RWPE2 (cell line): Measurements from ENCODE around the gene A1BG.

ENCODE experiments used
- ATAC-seq: fragments of 200-7000 bp; cut with Tn5 transposase; 3 replicates; pipeline ENCODE4 v1.9.1; 2021; ENCODE audit warnings: low read depth
- DNase-seq: peaks from one replicate; pipeline ENCODE4 v3.0.0-alpha.2; 2020; ENCODE audit warnings: low spot score
- H3K27ac ChIP-seq: fragments of 450-650 bp; 2 replicates; pipeline ENCODE4 v1.5.1; 2017; ENCODE audit warnings: mild to moderate bottlenecking; ENCODE audit not compliant: poor library complexity, severe bottlenecking
- H3K27me3 ChIP-seq: fragments of 250-450 bp; sonication (Bioruptor Pico); 2 replicates; pipeline ENCODE4 v1.5.1; 2021; ENCODE audit warnings: mild to moderate bottlenecking, moderate library complexity; ENCODE audit not compliant: insufficient read depth, poor library complexity, severe bottlenecking
- H3K36me3 ChIP-seq: fragments of 250-450 bp; sonication (Bioruptor Pico); 2 replicates; pipeline ENCODE4 v1.5.1; 2020; ENCODE audit warnings: low read depth, mild to moderate bottlenecking, moderate library complexity
- H3K4me1 ChIP-seq: fragments of 250-450 bp; sonication (Bioruptor Pico); 2 replicates; pipeline ENCODE4 v1.5.1; 2021; ENCODE audit warnings: mild to moderate bottlenecking, moderate library complexity; ENCODE audit not compliant: insufficient read depth, poor library complexity, severe bottlenecking
- H3K4me3 ChIP-seq: fragments of 250-450 bp; sonication (Bioruptor Pico); 2 replicates; pipeline ENCODE4 v1.5.1; 2021; ENCODE audit warnings: mild to moderate bottlenecking, moderate library complexity; ENCODE audit not compliant: severe bottlenecking
- H3K9me3 ChIP-seq: fragments of 250-450 bp; sonication (Bioruptor Pico); 2 replicates; pipeline ENCODE4 v1.5.1; 2021; ENCODE audit warnings: mild to moderate bottlenecking, moderate library complexity; ENCODE audit not compliant: severe bottlenecking
- CTCF ChIP-seq: fragments of 450-650 bp; IDR thresholded peaks from one replicate; pipeline ENCODE4 v1.5.1; 2017; ENCODE audit warnings: mild to moderate bottlenecking, moderate library complexity; ENCODE audit not compliant: poor library complexity, severe bottlenecking

The A1BG gene

DNA sequence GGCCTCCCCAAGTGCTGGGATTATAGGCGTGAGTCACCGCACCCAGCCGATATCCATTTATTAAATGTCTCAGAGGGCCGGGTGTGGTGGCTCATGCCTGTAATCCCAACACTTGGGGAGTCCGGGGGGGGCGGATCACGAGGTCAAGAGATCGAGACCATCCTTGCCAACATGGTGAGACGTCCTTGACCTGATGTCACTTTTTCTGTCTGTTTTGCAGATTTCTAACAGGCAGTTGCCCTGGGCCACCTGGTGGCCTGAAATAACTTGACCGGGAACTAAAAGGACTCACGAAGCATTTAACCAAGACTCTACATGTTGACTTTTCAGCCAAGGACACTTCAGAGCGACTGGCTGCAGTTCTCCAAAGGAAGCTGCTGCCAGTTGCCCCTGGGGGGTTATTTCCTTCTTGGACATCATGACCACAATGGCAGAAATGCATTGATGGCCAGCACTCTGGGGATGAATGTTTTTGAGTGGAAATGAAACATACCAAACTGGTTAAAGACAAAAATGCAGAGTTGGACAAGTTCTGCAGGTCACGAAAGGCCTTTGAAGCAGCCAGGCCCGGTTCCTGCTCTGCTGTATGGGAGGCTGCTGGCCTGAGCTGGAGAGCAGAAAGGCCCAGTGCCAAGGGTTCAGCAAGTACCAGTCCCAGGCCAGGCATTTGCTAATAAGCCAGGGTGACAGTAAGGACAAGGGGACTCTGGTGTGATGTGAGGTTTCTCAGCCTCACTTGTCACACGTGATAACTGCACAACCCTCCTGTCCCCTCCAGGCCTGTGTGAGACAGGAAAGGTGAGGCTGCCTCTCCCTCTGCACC is 19.2 kb upstream of the A1BG start:
- no peak for ATAC-seq
- TF ChIP-seq CTCF: no peak
- no peaks in the 10 kb centered on the region for H3K27me3 ChIP-seq
- H3K9me3 ChIP-seq: no peaks in the 10 kb centered on the region
- DNase-seq: no peak
- no peaks in the 10 kb centered on the region for H3K4me1 ChIP-seq
- no peak overlapping the region for H3K27ac ChIP-seq
- no peak overlapping the region for H3K4me3 ChIP-seq
- no peaks in the 10 kb centered on the region for H3K36me3 ChIP-seq

- H3K4me1 ChIP-seq: no peaks in the 10 kb centered on the region
- no peaks in the 10 kb centered on the region for H3K9me3 ChIP-seq
- no peaks in the 10 kb centered on the region for H3K27me3 ChIP-seq
- no peaks in the 10 kb centered on the region for H3K36me3 ChIP-seq
- no peak overlapping the region for H3K27ac ChIP-seq
- TF ChIP-seq CTCF: no peak
- DNase-seq (peak; percentile 68), ATAC-seq (no peak)
- H3K4me3 ChIP-seq: no peak overlapping the region
These were observed 15.5 kb upstream of the A1BG start for GRCh38 chr19:58368561-58369360.

- no peak overlapping the region for H3K27ac ChIP-seq
- H3K4me1 ChIP-seq: no peaks in the 10 kb centered on the region
- DNase-seq (no peak), ATAC-seq (no peak)
- H3K36me3 ChIP-seq: no peaks in the 10 kb centered on the region
- no peak overlapping the region for H3K4me3 ChIP-seq
- H3K9me3 ChIP-seq: no peaks in the 10 kb centered on the region
- H3K27me3 ChIP-seq: no peaks in the 10 kb centered on the region
- TF ChIP-seq CTCF: no peak
These were observed 14.6 kb upstream of the A1BG start for GRCh38 chr19:58367698-58368454.

DNA sequence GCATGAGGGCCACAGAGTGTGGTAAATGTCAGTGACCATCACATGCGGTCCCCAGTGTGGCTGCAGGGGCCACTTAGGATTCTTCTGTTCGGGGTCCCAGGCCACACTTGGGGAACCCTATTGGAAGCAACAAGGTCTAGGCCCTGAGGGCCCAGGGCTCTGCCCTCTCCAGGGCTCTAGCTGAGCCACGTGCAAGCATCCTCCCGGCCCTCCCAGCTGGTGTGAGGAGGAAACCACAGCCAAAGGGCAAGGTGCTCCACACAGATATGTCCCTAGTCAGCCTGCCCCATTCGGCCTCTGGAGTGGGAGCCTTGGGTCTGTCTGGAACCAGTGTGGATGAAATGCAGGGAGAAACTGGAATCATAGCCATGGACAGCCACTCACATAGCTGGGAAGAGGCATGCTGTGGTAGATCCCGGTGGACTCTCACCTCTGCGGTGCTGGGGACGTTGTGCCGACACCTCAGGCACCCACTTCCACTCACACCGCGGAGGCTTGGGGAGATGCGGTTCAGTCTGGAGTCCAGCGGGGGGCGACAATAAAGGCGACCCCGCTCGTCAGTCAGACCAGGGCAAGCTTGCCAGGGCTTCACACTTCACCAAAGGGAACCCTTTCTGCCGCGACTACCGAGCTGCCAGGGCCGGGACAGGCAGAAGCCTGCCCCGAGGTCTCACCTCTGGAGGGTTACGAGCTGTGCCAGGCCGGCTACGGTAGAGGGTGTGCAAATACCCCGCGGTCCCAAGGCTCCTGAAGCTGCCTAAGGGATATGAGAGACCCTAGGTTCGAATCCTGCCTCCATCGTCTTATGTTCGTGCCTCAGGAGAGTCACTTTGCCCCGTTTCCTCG is 13.5 kb upstream of the A1BG start:
- H3K36me3 ChIP-seq: no peaks in the 10 kb centered on the region
- H3K27ac ChIP-seq: no peak overlapping the region
- no peak for ATAC-seq
- no peak overlapping the region for H3K4me3 ChIP-seq
- H3K27me3 ChIP-seq: no peaks in the 10 kb centered on the region
- no peaks in the 10 kb centered on the region for H3K9me3 ChIP-seq
- no peaks in the 10 kb centered on the region for H3K4me1 ChIP-seq
- TF ChIP-seq CTCF: no peak
- DNase-seq: no peak
